Cardiac fibroblast (primary cell): ENCODE measurements around the gene FBL.

Experiments used
- DNase-seq, 2 donors: peaks; one replicate each; pipeline versions ENCODE4 v3.0.0 to v3.0.0-alpha.2; 2010; ENCODE audit warnings: low read depth in 2 of 2
- H3K4me3 ChIP-seq, 2 donors: replicated peaks in 1 of 2; 1 replicate in 1 of 2; 2 replicates in 1 of 2; pipeline ENCODE4 v1.5.1; 2011; ENCODE audit warnings: low read depth in 2 of 2, low read length in 2 of 2, mild to moderate bottlenecking in 2 of 2, moderate library complexity in 1 of 2
- TF ChIP-seq, protein P1 (sequence below): IDR thresholded peaks from one replicate; pipeline ENCODE4 v1.5.1; 2011; ENCODE audit warnings: low read depth, mild to moderate bottlenecking, low read length, inconsistent platforms

The FBL gene

DNA sequence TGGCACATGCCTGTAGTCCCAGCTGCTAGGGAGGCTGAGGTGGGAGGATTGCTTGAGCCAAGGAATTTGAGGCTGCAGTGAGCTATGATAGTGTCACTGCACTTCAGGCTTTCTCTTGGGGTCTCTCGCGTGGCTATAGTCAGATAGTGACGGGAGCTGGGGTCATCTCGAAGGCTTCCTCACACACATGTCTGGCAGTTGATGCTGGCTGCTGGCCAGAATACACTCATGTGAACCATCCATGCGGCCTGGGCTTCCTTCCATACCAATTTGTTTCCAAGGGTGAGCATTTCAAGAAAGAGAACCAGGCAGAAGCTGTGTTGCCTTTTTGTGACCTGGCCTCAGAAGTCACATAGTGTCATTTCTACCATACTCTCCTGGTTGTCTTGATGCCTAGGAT lies 41.1 kb downstream of the FBL start:
- no peak overlapping the region for H3K4me3 ChIP-seq
- TF ChIP-seq, protein P1, sequence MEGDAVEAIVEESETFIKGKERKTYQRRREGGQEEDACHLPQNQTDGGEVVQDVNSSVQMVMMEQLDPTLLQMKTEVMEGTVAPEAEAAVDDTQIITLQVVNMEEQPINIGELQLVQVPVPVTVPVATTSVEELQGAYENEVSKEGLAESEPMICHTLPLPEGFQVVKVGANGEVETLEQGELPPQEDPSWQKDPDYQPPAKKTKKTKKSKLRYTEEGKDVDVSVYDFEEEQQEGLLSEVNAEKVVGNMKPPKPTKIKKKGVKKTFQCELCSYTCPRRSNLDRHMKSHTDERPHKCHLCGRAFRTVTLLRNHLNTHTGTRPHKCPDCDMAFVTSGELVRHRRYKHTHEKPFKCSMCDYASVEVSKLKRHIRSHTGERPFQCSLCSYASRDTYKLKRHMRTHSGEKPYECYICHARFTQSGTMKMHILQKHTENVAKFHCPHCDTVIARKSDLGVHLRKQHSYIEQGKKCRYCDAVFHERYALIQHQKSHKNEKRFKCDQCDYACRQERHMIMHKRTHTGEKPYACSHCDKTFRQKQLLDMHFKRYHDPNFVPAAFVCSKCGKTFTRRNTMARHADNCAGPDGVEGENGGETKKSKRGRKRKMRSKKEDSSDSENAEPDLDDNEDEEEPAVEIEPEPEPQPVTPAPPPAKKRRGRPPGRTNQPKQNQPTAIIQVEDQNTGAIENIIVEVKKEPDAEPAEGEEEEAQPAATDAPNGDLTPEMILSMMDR = no peak
- DNase-seq = peak in 1 of 2 donors; percentile 7

DNA sequence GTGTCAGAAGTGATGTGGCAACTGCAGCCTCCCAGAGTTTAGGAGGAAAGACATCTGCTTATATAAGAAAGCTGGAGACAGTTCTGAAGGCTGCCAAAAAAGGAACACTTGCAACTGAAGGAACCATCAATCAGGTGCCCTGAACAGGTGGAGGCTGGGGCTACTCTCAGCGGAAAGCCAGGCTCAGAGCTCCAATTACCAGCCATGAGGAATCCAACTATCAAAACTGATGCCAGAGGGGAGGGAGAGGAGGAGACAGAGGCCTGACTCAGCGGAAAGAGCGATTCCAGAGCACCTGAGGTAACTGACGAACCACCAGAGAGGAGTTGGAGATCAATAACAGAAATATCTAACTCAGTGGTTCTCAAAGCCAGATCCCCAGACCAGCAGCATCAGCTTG lies 43.2 kb downstream of the FBL start:
- TF ChIP-seq, protein P1 = no peak
- H3K4me3 ChIP-seq = no peak overlapping the region
- DNase-seq = no peak

DNA sequence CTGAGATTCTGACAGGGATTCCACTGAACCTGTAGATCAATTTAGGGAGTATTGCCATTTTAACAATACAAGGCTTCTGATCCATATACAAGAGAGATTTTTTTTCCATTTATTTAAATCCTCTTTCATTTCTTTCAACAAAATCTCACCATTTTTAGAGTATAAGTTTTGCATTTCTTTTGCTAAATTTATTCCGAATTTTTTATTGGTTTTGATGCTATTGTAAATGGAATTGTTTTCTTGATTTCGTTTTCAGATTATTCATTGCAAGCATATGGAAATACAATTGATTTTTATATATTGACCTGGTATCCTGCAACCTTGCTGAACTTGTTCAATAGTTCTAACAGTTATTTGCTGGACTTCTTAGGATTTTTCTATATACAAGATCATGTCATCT lies 49.1 kb downstream of the FBL start:
- DNase-seq = no peak
- TF ChIP-seq, protein P1 = no peak
- no peak overlapping the region for H3K4me3 ChIP-seq

DNA sequence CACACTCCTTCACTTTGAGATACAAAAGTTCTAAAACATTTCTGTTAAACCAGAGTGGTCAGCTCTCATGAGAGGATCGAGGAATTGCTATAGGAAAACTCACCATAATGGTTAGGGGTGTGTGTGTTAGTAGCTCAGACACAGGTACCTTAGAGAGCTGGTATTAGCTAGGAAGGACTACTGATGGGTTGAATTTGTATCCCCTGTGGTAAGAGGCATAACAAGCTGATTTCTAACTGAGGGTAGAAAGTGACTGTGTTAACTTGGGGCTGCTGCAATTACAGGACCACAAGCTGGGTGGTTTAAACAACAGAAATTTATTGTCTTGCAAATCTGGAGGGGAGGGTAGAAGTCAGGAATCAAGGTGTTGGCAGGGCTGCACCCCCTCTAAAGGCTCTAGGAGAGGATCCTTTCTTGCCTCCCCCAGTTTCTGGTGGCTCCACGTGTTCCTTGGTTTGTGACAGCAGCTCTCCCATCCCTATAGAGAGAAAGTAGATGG lies 50.1 kb downstream of the FBL start:
- TF ChIP-seq, protein P1 = no peak
- no peak overlapping the region for H3K4me3 ChIP-seq
- DNase-seq = no peak

DNA sequence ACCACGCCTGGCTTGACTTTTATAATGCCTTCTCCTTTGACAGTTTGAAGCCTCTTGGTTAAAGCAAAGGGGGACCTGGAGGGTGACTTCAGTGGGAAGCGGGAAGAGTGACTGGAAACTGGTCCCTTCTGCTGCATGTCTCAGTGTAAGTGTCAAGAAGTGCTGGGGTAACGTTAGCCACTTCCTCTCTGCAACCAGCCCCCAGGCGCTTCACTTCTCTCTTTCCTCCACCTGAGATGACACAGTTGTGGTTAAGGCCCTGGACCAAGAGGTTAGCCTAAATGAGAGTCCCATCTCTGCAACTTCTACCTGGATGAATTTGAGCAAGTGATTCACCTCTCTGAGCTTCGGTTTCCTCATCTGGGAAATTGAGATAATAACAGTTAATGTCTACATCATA lies 51.2 kb downstream of the FBL start:
- DNase-seq = no peak
- no peak overlapping the region for H3K4me3 ChIP-seq
- TF ChIP-seq, protein P1 = no peak

DNA sequence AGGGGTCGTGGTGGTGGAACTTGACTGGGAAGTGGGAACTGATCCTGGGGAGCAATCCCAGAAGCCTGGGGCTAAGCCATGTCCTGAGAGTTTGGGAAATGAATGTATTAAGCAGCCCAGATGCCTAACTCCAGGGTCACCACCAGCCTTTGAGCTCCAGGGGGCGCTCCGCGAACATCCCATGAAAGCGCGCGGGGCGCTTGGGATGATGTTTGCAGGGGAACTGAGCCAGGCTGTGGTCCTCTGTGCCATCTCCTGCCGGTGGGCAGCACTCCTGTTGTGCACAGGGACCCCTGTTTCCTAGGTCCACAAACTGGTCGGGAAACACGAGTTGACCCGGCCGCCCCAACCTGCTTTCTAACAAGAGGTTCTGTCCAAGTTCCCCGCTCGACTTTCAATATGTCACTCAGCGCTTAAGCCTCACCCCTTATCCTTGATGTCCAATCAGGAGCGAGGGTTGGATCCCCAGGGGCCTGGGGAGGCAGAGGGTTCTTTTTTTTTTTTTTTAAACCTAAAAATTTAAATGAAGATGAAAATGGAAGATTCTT lies 53.1 kb downstream of the FBL start:
- TF ChIP-seq, protein P1 = peak; percentile 96
- DNase-seq = peak; percentile 87 to 90
- H3K4me3 ChIP-seq = peak overlapping the region; percentile 48 to 56

DNA sequence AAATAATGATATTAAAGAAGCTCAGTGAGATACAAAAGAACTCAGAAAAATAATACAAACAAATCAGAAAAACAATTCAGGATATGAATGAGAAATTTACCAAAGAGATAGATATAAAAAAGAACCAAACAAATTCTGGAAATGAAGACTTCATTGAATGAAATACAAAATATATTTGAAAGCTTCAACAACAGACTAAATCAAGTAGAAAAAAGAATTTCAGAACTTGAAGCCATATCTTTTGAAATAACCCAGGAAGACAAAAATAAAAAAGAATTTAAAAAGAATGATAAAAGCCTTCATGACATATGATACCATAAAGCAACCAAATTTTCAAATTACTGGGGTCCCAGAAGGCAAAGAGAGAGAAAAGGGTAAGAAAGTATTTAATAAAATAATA lies 57.9 kb downstream of the FBL start:
- TF ChIP-seq, protein P1 = no peak
- no peak overlapping the region for H3K4me3 ChIP-seq

More for the DNA sequence above, 57.9 kb downstream of the FBL start:
- no peak for DNase-seq
